Activated naive CD8-positive, alpha-beta T cell treated with anti-CD3 and anti-CD28 coated beads, Interleukin-2, amount 50 U/mL, for 24 hours (primary cell): ENCODE data around the gene MACROD2.

Experiments used
- ATAC-seq: fragments of 150-1000 bp; cut with Tn5 transposase; one replicate; pipeline ENCODE4 v1.10.0; 2021
- DNase-seq: peaks from one replicate; pipeline ENCODE4 v3.0.0; 2021
- H3K27ac Mint-ChIP-seq: one replicate; pipeline ENCODE4 v1.8.0; 2021; ENCODE audit warnings: mild to moderate bottlenecking, mixed read lengths
- H3K27me3 Mint-ChIP-seq: one replicate; pipeline ENCODE4 v1.8.0; 2021; ENCODE audit warnings: mixed read lengths
- H3K36me3 Mint-ChIP-seq: one replicate; pipeline ENCODE4 v1.8.0; 2021; ENCODE audit warnings: low read depth, mixed read lengths
- H3K4me1 Mint-ChIP-seq: one replicate; pipeline ENCODE4 v1.8.0; 2021; ENCODE audit warnings: mixed read lengths
- H3K4me3 Mint-ChIP-seq: one replicate; pipeline ENCODE4 v1.8.0; 2021; ENCODE audit warnings: mild to moderate bottlenecking, moderate library complexity, mixed read lengths
- H3K9me3 Mint-ChIP-seq: one replicate; pipeline ENCODE4 v1.8.0; 2021; ENCODE audit warnings: mixed read lengths

The MACROD2 gene

DNA sequence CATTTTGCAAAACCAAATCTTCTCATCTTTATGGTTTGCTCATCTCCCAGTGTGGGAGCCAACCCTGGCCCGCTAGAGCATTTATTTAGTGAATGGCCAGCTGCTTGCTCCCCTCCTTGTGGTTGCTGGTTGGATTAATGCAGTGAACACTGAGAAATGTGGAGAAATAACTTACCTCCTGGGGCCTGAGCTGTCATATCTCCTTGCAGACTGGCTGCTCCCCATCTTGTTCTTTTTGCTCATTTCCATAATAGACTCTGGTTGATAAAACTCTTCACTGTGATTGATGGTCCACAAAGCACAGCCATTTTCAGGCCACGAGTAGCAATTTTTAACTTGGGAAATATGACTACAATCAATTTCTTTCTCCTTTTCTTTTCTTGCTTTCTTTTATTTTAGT is 1420.6 kb downstream of the MACROD2 start:
- DNase-seq, result no peak
- no peak overlapping the region for H3K27ac Mint-ChIP-seq
- H3K4me3 Mint-ChIP-seq, result no peak overlapping the region
- H3K36me3 Mint-ChIP-seq, result no peaks in the 10 kb centered on the region
- H3K27me3 Mint-ChIP-seq, result no peaks in the 10 kb centered on the region
- H3K4me1 Mint-ChIP-seq, result no peaks in the 10 kb centered on the region
- ATAC-seq, result no peak
- peaks cover 17% of the 10 kb centered on the region for H3K9me3 Mint-ChIP-seq

- Mint-ChIP-seq H3K9me3 (peaks cover 8% of the 10 kb centered on the region), H3K27me3 (peaks cover 2% of the 10 kb centered on the region), H3K27ac (no peak overlapping the region), H3K4me3 (no peak overlapping the region), H3K36me3 (no peaks in the 10 kb centered on the region), H3K4me1 (no peaks in the 10 kb centered on the region)
- no peak for ATAC-seq
- DNase-seq, result no peak
Observed at GRCh38 chr20:15419856-15420255, 1424.5 kb downstream of the MACROD2 start.

GRCh38 chr20:15422966-15423365 is 1427.7 kb downstream of the MACROD2 start:
- Mint-ChIP-seq H3K4me3 (no peak overlapping the region), H3K9me3 (peaks cover 14% of the 10 kb centered on the region), H3K36me3 (no peaks in the 10 kb centered on the region), H3K4me1 (no peaks in the 10 kb centered on the region), H3K27me3 (peaks cover 2% of the 10 kb centered on the region), H3K27ac (no peak overlapping the region)
- ATAC-seq (no peak), DNase-seq (no peak)

- Mint-ChIP-seq H3K4me3 (no peak overlapping the region), H3K4me1 (no peaks in the 10 kb centered on the region), H3K27ac (no peak overlapping the region), H3K9me3 (peaks cover 12% of the 10 kb centered on the region), H3K36me3 (no peaks in the 10 kb centered on the region), H3K27me3 (no peaks in the 10 kb centered on the region)
- ATAC-seq, result no peak
- DNase-seq, result no peak
Observed at GRCh38 chr20:15439551-15439950, 1444.2 kb downstream of the MACROD2 start.

DNA sequence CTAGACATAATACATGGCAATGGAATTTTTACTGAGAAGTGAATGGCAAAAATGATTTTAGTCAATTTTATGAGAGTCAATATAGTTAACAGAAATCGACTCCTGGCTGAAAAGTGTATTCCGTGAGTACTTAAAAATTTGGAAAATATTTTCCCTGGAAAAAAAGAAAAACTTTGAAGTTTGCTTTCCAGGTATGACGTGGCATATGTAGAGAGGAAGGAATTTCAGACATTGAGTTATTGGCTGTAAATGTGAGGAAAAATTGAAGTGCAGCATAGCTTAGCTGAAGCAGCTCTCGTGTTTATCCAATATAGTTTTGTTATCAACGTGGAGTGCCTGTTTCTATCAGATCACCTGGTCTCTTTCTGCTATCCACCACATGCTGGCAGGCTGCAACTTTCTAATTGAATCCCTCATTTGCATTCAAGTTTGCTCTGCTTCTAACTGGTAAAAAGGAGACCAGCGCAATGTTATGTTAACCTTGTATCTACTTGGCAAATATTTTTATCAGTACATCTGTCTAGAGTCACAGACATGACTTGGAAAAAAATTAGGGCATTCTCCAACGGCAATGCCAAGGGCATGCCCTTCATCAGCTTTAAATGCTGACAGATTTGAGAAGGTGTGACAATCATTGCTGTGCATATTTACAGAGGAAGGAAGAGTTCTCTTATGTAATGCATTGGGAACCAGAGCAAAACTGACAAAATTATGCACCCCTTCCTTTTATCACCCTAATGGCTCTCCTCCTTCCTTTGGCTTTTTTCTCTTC is 1444.9 kb downstream of the MACROD2 start:
- no peak for ATAC-seq
- H3K4me3 Mint-ChIP-seq, result no peak overlapping the region
- no peaks in the 10 kb centered on the region for H3K36me3 Mint-ChIP-seq
- peaks cover 9% of the 10 kb centered on the region for H3K9me3 Mint-ChIP-seq
- DNase-seq, result no peak
- no peaks in the 10 kb centered on the region for H3K4me1 Mint-ChIP-seq
- no peaks in the 10 kb centered on the region for H3K27me3 Mint-ChIP-seq
- H3K27ac Mint-ChIP-seq, result no peak overlapping the region

GRCh38 chr20:15445056-15445840 is 1449.9 kb downstream of the MACROD2 start:
- Mint-ChIP-seq H3K27me3 (no peaks in the 10 kb centered on the region), H3K27ac (no peak overlapping the region), H3K9me3 (no peaks in the 10 kb centered on the region), H3K36me3 (no peaks in the 10 kb centered on the region), H3K4me1 (no peaks in the 10 kb centered on the region), H3K4me3 (no peak overlapping the region)
- ATAC-seq (no peak), DNase-seq (no peak)

- no peak overlapping the region for H3K27ac Mint-ChIP-seq
- H3K36me3 Mint-ChIP-seq, result no peaks in the 10 kb centered on the region
- H3K9me3 Mint-ChIP-seq, result no peaks in the 10 kb centered on the region
- H3K27me3 Mint-ChIP-seq, result no peaks in the 10 kb centered on the region
- H3K4me3 Mint-ChIP-seq, result no peak overlapping the region
- DNase-seq, result no peak
- no peaks in the 10 kb centered on the region for H3K4me1 Mint-ChIP-seq
- ATAC-seq, result no peak
Observed at GRCh38 chr20:15446373-15446772, 1451.1 kb downstream of the MACROD2 start.

- ATAC-seq, result no peak
- no peak for DNase-seq
- Mint-ChIP-seq H3K4me1 (no peaks in the 10 kb centered on the region), H3K4me3 (no peak overlapping the region), H3K9me3 (no peaks in the 10 kb centered on the region), H3K27ac (no peak overlapping the region), H3K36me3 (no peaks in the 10 kb centered on the region), H3K27me3 (no peaks in the 10 kb centered on the region)
Observed at GRCh38 chr20:15447549-15447948, 1452.2 kb downstream of the MACROD2 start.

DNA sequence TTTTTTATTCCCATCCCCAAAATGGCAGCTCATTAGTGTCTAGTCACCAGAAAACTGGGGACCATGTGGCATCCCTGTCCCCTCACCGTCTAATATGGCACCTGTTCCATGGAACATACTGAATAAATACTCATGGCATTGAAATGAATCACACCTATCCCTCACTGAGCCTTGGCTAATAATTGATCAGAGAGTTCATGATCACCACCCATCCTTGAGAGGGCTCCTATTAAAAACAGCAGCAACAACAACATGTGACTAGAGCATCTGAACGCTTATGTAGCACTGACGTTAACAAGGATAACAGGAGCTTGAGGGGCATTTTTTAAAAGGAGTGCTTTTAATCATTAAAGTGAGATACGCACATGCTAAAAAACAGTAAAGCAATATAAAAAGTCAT is 1453.7 kb downstream of the MACROD2 start:
- H3K36me3 Mint-ChIP-seq, result no peaks in the 10 kb centered on the region
- ATAC-seq (no peak), DNase-seq (no peak)
- no peaks in the 10 kb centered on the region for H3K9me3 Mint-ChIP-seq
- no peak overlapping the region for H3K4me3 Mint-ChIP-seq
- no peak overlapping the region for H3K27ac Mint-ChIP-seq
- H3K27me3 Mint-ChIP-seq, result no peaks in the 10 kb centered on the region
- no peaks in the 10 kb centered on the region for H3K4me1 Mint-ChIP-seq

DNA sequence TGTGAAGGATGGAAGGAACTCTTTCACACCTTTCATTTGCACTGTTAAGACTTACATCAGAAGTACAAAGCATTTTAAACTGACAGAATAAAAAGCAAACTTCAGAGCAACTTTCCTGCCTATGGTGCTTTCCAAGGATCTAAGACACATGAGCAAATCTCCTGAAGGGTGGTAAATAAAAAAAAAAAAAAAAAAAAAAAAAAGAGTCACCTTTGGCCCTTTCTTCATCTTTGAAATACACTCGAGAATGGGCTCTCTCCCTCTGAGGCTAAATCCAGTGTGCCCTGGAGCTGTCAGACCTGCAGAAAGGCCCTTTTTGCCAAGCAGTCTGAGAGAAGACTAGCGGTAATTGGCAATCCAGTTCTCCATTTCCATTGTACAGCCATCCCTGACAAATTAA is 1455.9 kb downstream of the MACROD2 start:
- H3K9me3 Mint-ChIP-seq, result no peaks in the 10 kb centered on the region
- H3K36me3 Mint-ChIP-seq, result no peaks in the 10 kb centered on the region
- H3K27me3 Mint-ChIP-seq, result no peaks in the 10 kb centered on the region
- no peak overlapping the region for H3K4me3 Mint-ChIP-seq
- DNase-seq (no peak), ATAC-seq (no peak)
- no peaks in the 10 kb centered on the region for H3K4me1 Mint-ChIP-seq
- no peak overlapping the region for H3K27ac Mint-ChIP-seq

DNA sequence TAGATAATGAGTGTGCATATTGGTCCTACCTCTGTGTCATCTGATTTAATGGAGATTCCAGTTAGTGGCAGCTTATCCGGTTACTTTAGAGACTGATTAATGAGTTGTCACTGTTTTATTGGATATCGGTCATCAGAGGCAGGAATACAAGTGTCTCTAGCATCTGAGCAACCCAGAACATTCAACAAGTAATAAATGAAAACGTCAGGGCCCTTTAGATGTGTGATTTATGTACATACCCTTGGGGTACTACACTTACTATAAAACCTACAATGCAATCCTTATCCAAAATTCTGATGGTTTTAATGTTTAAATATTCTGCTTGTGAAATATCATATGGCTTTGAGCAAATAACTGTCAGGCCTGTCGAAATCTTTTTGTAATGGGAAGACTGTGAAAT is 1460.0 kb downstream of the MACROD2 start:
- H3K9me3 Mint-ChIP-seq, result no peaks in the 10 kb centered on the region
- H3K27ac Mint-ChIP-seq, result no peak overlapping the region
- no peak for ATAC-seq
- H3K36me3 Mint-ChIP-seq, result no peaks in the 10 kb centered on the region
- H3K4me3 Mint-ChIP-seq, result no peak overlapping the region
- no peak for DNase-seq
- no peaks in the 10 kb centered on the region for H3K27me3 Mint-ChIP-seq
- H3K4me1 Mint-ChIP-seq, result no peaks in the 10 kb centered on the region

DNA sequence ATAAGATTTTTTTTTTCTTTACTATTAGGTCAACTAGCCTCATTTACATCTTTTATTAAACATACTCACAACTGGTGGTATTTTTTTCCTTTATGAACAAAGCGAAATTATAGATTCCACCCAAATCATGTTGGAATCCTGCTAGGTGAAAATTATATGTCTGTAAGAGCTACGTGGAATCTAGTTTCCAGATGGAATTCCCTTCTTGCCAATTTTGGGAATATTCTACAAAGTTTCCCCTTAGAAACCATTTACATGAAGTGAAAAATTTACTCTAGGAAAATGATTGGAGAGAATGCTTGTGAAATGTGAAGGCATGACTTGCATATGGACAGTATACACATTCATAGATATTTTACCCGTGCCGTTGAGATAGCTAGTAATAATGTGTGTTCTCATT is 1466.6 kb downstream of the MACROD2 start:
- Mint-ChIP-seq H3K4me1 (no peaks in the 10 kb centered on the region), H3K27me3 (no peaks in the 10 kb centered on the region), H3K9me3 (no peaks in the 10 kb centered on the region), H3K4me3 (no peak overlapping the region), H3K36me3 (no peaks in the 10 kb centered on the region), H3K27ac (no peak overlapping the region)
- DNase-seq, result no peak
- no peak for ATAC-seq

DNA sequence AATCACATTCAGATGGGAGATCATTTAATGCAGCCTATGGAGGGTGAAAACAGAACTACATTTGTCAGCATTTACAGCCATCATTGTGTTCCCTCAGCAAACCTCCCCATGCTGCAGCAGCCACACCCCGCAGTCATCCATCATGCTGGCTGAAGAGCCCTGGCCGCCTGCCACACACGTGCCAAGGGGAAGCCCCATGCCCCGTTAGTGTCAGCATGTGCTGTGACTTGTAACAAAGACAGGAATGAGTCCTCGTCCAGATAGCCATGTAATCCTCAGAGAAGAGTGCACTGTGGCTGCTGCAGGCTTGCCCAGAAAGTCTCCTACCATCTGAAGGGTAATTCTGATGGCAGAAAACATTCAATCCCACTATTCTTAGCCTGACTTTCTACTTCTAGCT is 1480.2 kb downstream of the MACROD2 start:
- DNase-seq, result no peak
- Mint-ChIP-seq H3K4me1 (no peaks in the 10 kb centered on the region), H3K4me3 (no peak overlapping the region), H3K9me3 (peaks cover 5% of the 10 kb centered on the region), H3K36me3 (no peaks in the 10 kb centered on the region), H3K27me3 (no peaks in the 10 kb centered on the region), H3K27ac (no peak overlapping the region)
- no peak for ATAC-seq

GRCh38 chr20:15476186-15476585 is 1480.9 kb downstream of the MACROD2 start:
- Mint-ChIP-seq H3K27ac (no peak overlapping the region), H3K9me3 (peaks cover 5% of the 10 kb centered on the region), H3K4me1 (no peaks in the 10 kb centered on the region), H3K36me3 (no peaks in the 10 kb centered on the region), H3K27me3 (no peaks in the 10 kb centered on the region), H3K4me3 (no peak overlapping the region)
- no peak for DNase-seq
- no peak for ATAC-seq

DNA sequence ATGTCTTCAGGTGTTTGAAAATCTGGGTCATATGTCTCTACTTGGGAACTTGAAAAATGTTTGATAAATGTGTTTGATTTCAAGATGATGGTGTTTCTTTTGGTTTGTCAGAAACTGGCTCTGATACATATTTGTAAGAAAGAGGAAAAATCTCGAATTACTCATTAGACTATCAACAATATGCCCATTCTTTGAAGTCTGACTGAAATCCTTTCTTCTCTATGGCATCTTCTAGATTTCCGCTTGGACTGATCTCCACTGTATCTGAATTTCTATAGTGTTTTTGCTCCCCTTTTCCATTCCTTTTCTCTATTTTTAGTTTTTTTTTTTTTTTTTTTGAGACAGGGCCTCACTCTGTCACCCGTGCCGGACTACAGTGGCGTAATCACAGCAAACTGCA is 1481.5 kb downstream of the MACROD2 start:
- H3K27me3 Mint-ChIP-seq, result no peaks in the 10 kb centered on the region
- no peak for DNase-seq
- H3K9me3 Mint-ChIP-seq, result peaks cover 5% of the 10 kb centered on the region
- no peak for ATAC-seq
- H3K4me1 Mint-ChIP-seq, result no peaks in the 10 kb centered on the region
- H3K36me3 Mint-ChIP-seq, result no peaks in the 10 kb centered on the region
- no peak overlapping the region for H3K27ac Mint-ChIP-seq
- no peak overlapping the region for H3K4me3 Mint-ChIP-seq
